Adrenal gland (tissue), 12 donors: Measurements from ENCODE around the gene TIMM9. TPM values are rescaled to one million over a fixed set of nuclear protein-coding genes. Genes with fewer than 3 reads are reported as not detected.

Experiments
- DNase-seq, 7 donors: peaks; one replicate each; pipeline ENCODE4 v3.0.0-alpha.2; 2019 to 2020
- H3K27ac ChIP-seq, 5 donors: fragments of 200-600 bp; sonication (generic) in 4 of 5; 1 replicate in 3 of 5; 2 replicates in 2 of 5; pipeline versions ENCODE4 v1.5.1 to v1.8.0; 2016 to 2020; ENCODE audit warnings: mild to moderate bottlenecking in 1 of 5
- H3K27me3 ChIP-seq: fragments of 200-600 bp; 2 replicates; pipeline ENCODE4 v1.8.0; 2021
- H3K36me3 ChIP-seq, 2 donors: fragments of 200-600 bp; replicated peaks in 1 of 2; 1 replicate in 1 of 2; 2 replicates in 1 of 2; pipeline versions ENCODE4 v1.5.1 to v1.8.0; 2018 to 2022
- H3K4me1 ChIP-seq, 2 donors: fragments of 200-600 bp; replicated peaks in 1 of 2; 1 replicate in 1 of 2; 2 replicates in 1 of 2; pipeline versions ENCODE4 v1.5.1 to v1.8.0; 2018 to 2021
- H3K4me3 ChIP-seq, 4 donors: fragments of 200-600 bp; sonication (generic) in 3 of 4; one replicate each; pipeline ENCODE4 v1.5.1; 2016 to 2018
- H3K9me3 ChIP-seq, 3 donors: fragments of 200-600 bp; sonication (generic) in 1 of 3; replicated peaks in 1 of 3; 1 replicate in 2 of 3; 2 replicates in 1 of 3; pipeline versions ENCODE4 v1.5.1 to v1.8.0; 2016 to 2021
- CTCF ChIP-seq, 6 experiments: fragments of 450-650 bp in 4 of 6; fragments of 200-600 bp in 2 of 6; sonication (generic) in 1 of 6; IDR thresholded peaks; 1 replicate in 5 of 6; 2 replicates in 1 of 6; pipeline versions ENCODE4 v1.5.1 to v1.8.0; 2016 to 2021; ENCODE audit warnings: antibody characterized with exemption in 6 of 6, mild to moderate bottlenecking in 2 of 6, moderate library complexity in 1 of 6
- POLR2A ChIP-seq, 2 donors: fragments of 450-650 bp; IDR thresholded peaks; one replicate each; pipeline ENCODE4 v1.6.1; 2017; ENCODE audit warnings: antibody characterized with exemption in 2 of 2, mild to moderate bottlenecking in 2 of 2, moderate library complexity in 1 of 2
- WGBS, 4 donors: extraction: QIAGEN DNeasy Blood & Tissue Kit in 2 of 4; methylation state at CpG; one replicate each; pipeline versions ENCODE4 v1.1.5 to v1.1.7; 2013 to 2017; 5-methylcytosine and 5-hydroxymethylcytosine counted together
- intact Hi-C, 2 donors: fragments of 100-400 bp; cut with DNase I; formaldehyde crosslinking; loops; one replicate each; pipeline versions ENCODE4 v1.14.1 to v1.15.0; 2022 to 2023
- polyA plus RNA-seq, 3 donors: library from polyadenylated mRNA; stranded (reverse); fragments of 200-250 nt in 2 of 3; fragments of 350-450 nt in 1 of 3; fragmentation: Illumina TruSeq in 1 of 3; extraction: RNeasy Lipid Tissue Mini Kit (QIAGEN cat#74804) in 1 of 3; gene quantifications; one replicate each; pipeline ENCODE4 v1.2.3, GENCODE V29; 2013 to 2014
- total RNA-seq, 9 donors: library from RNA; depleted of rRNA in 4 of 9; stranded (reverse); fragments of >200 nt in 4 of 9; fragments of 120-200 nt in 1 of 9; fragmentation: NEBNext Ultra II Directional in 1 of 9; extraction: Animal tissue kit (Norgen Biotek cat#: 25700) in 1 of 9; gene quantifications; one replicate each; pipeline versions ENCODE4 v1.1.0 to v1.2.4, GENCODE V29; 2013 to 2023
- donor health status: healthy with polysubstance abuse.
- donor health status: Bipolar disorder and iron deficiency.
- donor health status: DM: yes; HTN: yes; CAD: no.
- donor health status: DM: no; HTN: no; CAD: no.
- donor health status: DM: no; HTN: no; CAD: no.
- donor health status: DM: yes; HTN: yes; CAD: no.

TIMM9 gene
- total and polyA plus RNA-seq, 12 donors, result 30.3 to 113 (median 45.9) TPM

- Histone ChIP-seq H3K4me3 (no peak overlapping the region), H3K27me3 (no peaks in the 10 kb centered on the region), H3K36me3 (no peaks in the 10 kb centered on the region), H3K4me1 (peaks cover 0 to 6% of the 10 kb centered on the region in 2 donors), H3K27ac (no peak overlapping the region), H3K9me3 (no peaks in the 10 kb centered on the region)
- no peak for DNase-seq
- 79 to 87% (median 85%) methylated on average over 3 of the region's 3 CpGs for WGBS, 4 donors
- TF ChIP-seq CTCF (IDR thresholded peaks at IDR 0.05), result no peak
- TF ChIP-seq POLR2A (IDR thresholded peaks at IDR 0.05), result no peak
- intact Hi-C loops, result no loop called here
Observed at GRCh38 chr14:58398895-58399294, 28.4 kb downstream of the TIMM9 start.

GRCh38 chr14:58398495-58398894 lies 28.8 kb downstream of the TIMM9 start:
- no peak for TF ChIP-seq CTCF (IDR thresholded peaks at IDR 0.05)
- TF ChIP-seq POLR2A (IDR thresholded peaks at IDR 0.05), result no peak
- Histone ChIP-seq H3K36me3 (no peaks in the 10 kb centered on the region), H3K9me3 (no peaks in the 10 kb centered on the region), H3K4me3 (no peak overlapping the region), H3K4me1 (peaks cover 0 to 6% of the 10 kb centered on the region in 2 donors), H3K27me3 (no peaks in the 10 kb centered on the region), H3K27ac (no peak overlapping the region)
- intact Hi-C loops, result no loop called here
- DNase-seq, result no peak

GRCh38 chr14:58397156-58397555 lies 30.2 kb downstream of the TIMM9 start:
- no peaks in the 10 kb centered on the region for H3K36me3 ChIP-seq
- H3K27ac ChIP-seq, result no peak overlapping the region
- no peaks in the 10 kb centered on the region for H3K9me3 ChIP-seq
- no peaks in the 10 kb centered on the region for H3K27me3 ChIP-seq
- 95 to 98% (median 97%) methylated on average over 6 of the region's 6 CpGs for WGBS, 4 donors
- no peak overlapping the region for H3K4me3 ChIP-seq
- no peak for TF ChIP-seq POLR2A (IDR thresholded peaks at IDR 0.05)
- no peak for TF ChIP-seq CTCF (IDR thresholded peaks at IDR 0.05)
- H3K4me1 ChIP-seq, result peaks cover 0 to 6% of the 10 kb centered on the region in 2 donors
- no peak for DNase-seq
- intact Hi-C loops, result no loop called here

GRCh38 chr14:58395812-58396788 lies 31.2 kb downstream of the TIMM9 start, which contains the start of gene TOMM20L:
Gene TOMM20L, plus strand, starts transcription at chr14:58395930. Its CDS starts 28 bp downstream, at chr14:58395958.
- no peaks in the 10 kb centered on the region for H3K27me3 ChIP-seq
- peak within 1 kb of the TSS in 1 of 4 donors; percentile 75 for H3K4me3 ChIP-seq
- intact Hi-C loops, result no loop called here
- no peaks in the 10 kb centered on the region for H3K36me3 ChIP-seq
- peak; percentile 56 to 77 (median 68) for DNase-seq
- H3K4me1 ChIP-seq, result peaks cover 0 to 6% of the 10 kb centered on the region in 2 donors
- no peaks in the 10 kb centered on the region for H3K9me3 ChIP-seq
- 8 to 23% (median 12%) methylated on average over 27 to 86 of the region's 86 CpGs for WGBS, 4 donors
- TF ChIP-seq CTCF (IDR thresholded peaks at IDR 0.05), result peak in 5 of 6 experiments; percentile 1 to 94 (median 85)
- TF ChIP-seq POLR2A (IDR thresholded peaks at IDR 0.05), result peak; percentile 23 to 45
- peak within 1 kb of the TSS in 4 of 5 donors; percentile 13 to 85 (median 81) for H3K27ac ChIP-seq
